Neural progenitor cell (in vitro differentiated cells): Measurements from ENCODE around the gene MEF2B. TPM values are rescaled to one million over a fixed set of nuclear protein-coding genes. Genes with fewer than 3 reads are reported as not detected.

Experiments used
- DNase-seq: peaks from one replicate; pipeline ENCODE4 v3.0.0-alpha.2; 2016; ENCODE audit warnings: low spot score
- H2AFZ ChIP-seq: fragments of 200-600 bp; sonication (generic); replicated peaks from 2 replicates; pipeline ENCODE4 v1.6.1; 2016; ENCODE audit warnings: antibody characterized with exemption
- H3F3A ChIP-seq: fragments of 200-600 bp; sonication (generic); 2 replicates; pipeline ENCODE4 v1.6.1; 2016; ENCODE audit warnings: antibody characterized with exemption, low read depth
- H3K27ac ChIP-seq: fragments of 200-600 bp; sonication (generic); 2 replicates; pipeline ENCODE4 v1.5.1; 2016; ENCODE audit warnings: mild to moderate bottlenecking
- H3K27me3 ChIP-seq: fragments of 200-600 bp; sonication (generic); 2 replicates; pipeline ENCODE4 v1.6.1; 2016; ENCODE audit warnings: mild to moderate bottlenecking, moderate library complexity
- H3K36me3 ChIP-seq: fragments of 200-600 bp; sonication (generic); 2 replicates; pipeline ENCODE4 v1.5.1; 2016
- H3K4me1 ChIP-seq: fragments of 200-600 bp; sonication (generic); 2 replicates; pipeline ENCODE4 v1.6.1; 2016; ENCODE audit warnings: mixed run types
- H3K4me2 ChIP-seq: fragments of 200-600 bp; sonication (generic); 2 replicates; pipeline ENCODE4 v1.6.1; 2016
- H3K4me3 ChIP-seq: fragments of 200-600 bp; sonication (generic); 2 replicates; pipeline ENCODE4 v1.5.1; 2016
- H3K79me2 ChIP-seq: fragments of 200-600 bp; sonication (generic); 2 replicates; pipeline ENCODE4 v1.6.1; 2016; ENCODE audit warnings: low read depth
- H3K9ac ChIP-seq: fragments of 200-600 bp; sonication (generic); 2 replicates; pipeline ENCODE4 v1.6.1; 2016
- H3K9me3 ChIP-seq: fragments of 200-600 bp; sonication (generic); 2 replicates; pipeline ENCODE4 v1.5.1; 2016; ENCODE audit warnings: low read depth
- H4K20me1 ChIP-seq: fragments of 200-600 bp; sonication (generic); 2 replicates; pipeline ENCODE4 v1.6.1; 2016; ENCODE audit warnings: low read depth
- H3K27ac Mint-ChIP-seq: 3 replicates; pipeline ENCODE4 v1.8.0; 2021; ENCODE audit warnings: mixed read lengths
- H3K27me3 Mint-ChIP-seq: 2 replicates; pipeline ENCODE4 v1.8.0; 2022; ENCODE audit warnings: low read depth, mild to moderate bottlenecking, inconsistent platforms, moderate library complexity, mixed read lengths; ENCODE audit not compliant: insufficient read depth
- H3K36me3 Mint-ChIP-seq: 3 replicates; pipeline ENCODE4 v1.8.0; 2021; ENCODE audit warnings: mixed read lengths
- H3K4me1 Mint-ChIP-seq: 3 replicates; pipeline ENCODE4 v1.8.0; 2021; ENCODE audit warnings: mixed read lengths
- H3K4me3 Mint-ChIP-seq: 3 replicates; pipeline ENCODE4 v1.8.0; 2021; ENCODE audit warnings: mild to moderate bottlenecking, moderate library complexity, mixed read lengths
- H3K9me3 Mint-ChIP-seq: 3 replicates; pipeline ENCODE4 v1.8.0; 2020; ENCODE audit warnings: mixed read lengths
- CTCF ChIP-seq: fragments of 200-600 bp; sonication (generic); IDR thresholded peaks from 2 replicates; pipeline ENCODE4 v1.5.1; 2017; ENCODE audit warnings: antibody characterized with exemption, mild to moderate bottlenecking
- EZH2 ChIP-seq: fragments of 200-600 bp; sonication (generic); IDR thresholded peaks from 2 replicates; pipeline ENCODE4 v1.6.1; 2017; ENCODE audit warnings: antibody characterized with exemption, mild to moderate bottlenecking, moderate library complexity
- EZH2phosphoT487 ChIP-seq: fragments of 200-600 bp; sonication (generic); IDR thresholded peaks from 2 replicates; pipeline ENCODE4 v1.6.1; 2017; ENCODE audit warnings: antibody characterized with exemption
- total RNA-seq: library from RNA; depleted of rRNA; stranded (reverse); fragments of >200 nt; gene quantifications from 2 replicates; pipeline ENCODE4 v1.2.3, GENCODE V29; 2015; ENCODE audit warnings: low replicate concordance

The MEF2B gene
- total RNA-seq, 1 donor from 2014 or later: not detected

- Histone ChIP-seq H3K79me2 (no peaks in the 10 kb centered on the region), H3F3A (peaks cover 6% of the 10 kb centered on the region), H3K4me3 (no peak overlapping the region), H3K9me3 (no peaks in the 10 kb centered on the region), H3K27ac (no peak overlapping the region), H3K27me3 (peaks cover 41% of the 10 kb centered on the region), H3K4me1 (no peaks in the 10 kb centered on the region), H4K20me1 (peaks cover 31% of the 10 kb centered on the region), H3K9ac (no peak overlapping the region), H2AFZ (no peak overlapping the region), H3K36me3 (no peaks in the 10 kb centered on the region), H3K4me2 (no peak overlapping the region)
- no peaks in the 10 kb centered on the region for H3K36me3 Mint-ChIP-seq
- no peak overlapping the region for H3K4me3 Mint-ChIP-seq
- peaks cover 16% of the 10 kb centered on the region for H3K4me1 Mint-ChIP-seq
- DNase-seq: no peak
- no peak for TF ChIP-seq EZH2
- no peak for TF ChIP-seq EZH2phosphoT487
- H3K27ac Mint-ChIP-seq: no peak overlapping the region
- H3K27me3 Mint-ChIP-seq: peaks cover 37% of the 10 kb centered on the region
- H3K9me3 Mint-ChIP-seq: no peaks in the 10 kb centered on the region
These were observed 45.7 kb upstream of the MEF2B start for GRCh38 chr19:19215792-19216191.

GRCh38 chr19:19214892-19215291, 44.8 kb upstream of the MEF2B start:
- Histone ChIP-seq H3K36me3 (no peaks in the 10 kb centered on the region), H3K4me2 (no peak overlapping the region), H3K9me3 (no peaks in the 10 kb centered on the region), H2AFZ (no peak overlapping the region), H3K4me3 (no peak overlapping the region), H3K79me2 (no peaks in the 10 kb centered on the region), H3K9ac (no peak overlapping the region), H3K27me3 (peaks cover 50% of the 10 kb centered on the region), H3F3A (peaks cover 6% of the 10 kb centered on the region), H3K27ac (no peak overlapping the region), H3K4me1 (no peaks in the 10 kb centered on the region), H4K20me1 (peaks cover 31% of the 10 kb centered on the region)
- Mint-ChIP-seq H3K9me3 (no peaks in the 10 kb centered on the region), H3K4me3 (peak overlapping the region; percentile 69), H3K4me1 (peaks cover 18% of the 10 kb centered on the region), H3K27me3 (peaks cover 44% of the 10 kb centered on the region), H3K27ac (no peak overlapping the region), H3K36me3 (no peaks in the 10 kb centered on the region)
- TF ChIP-seq EZH2phosphoT487 (no peak), CTCF (no peak), EZH2 (no peak)
- DNase-seq: peak; percentile 87

- H3K4me2 ChIP-seq: no peak overlapping the region
- H2AFZ ChIP-seq: no peak overlapping the region
- Mint-ChIP-seq H3K36me3 (no peaks in the 10 kb centered on the region), H3K27me3 (peaks cover 39% of the 10 kb centered on the region), H3K4me1 (peaks cover 18% of the 10 kb centered on the region), H3K4me3 (peak overlapping the region; percentile 69), H3K9me3 (no peaks in the 10 kb centered on the region), H3K27ac (no peak overlapping the region)
- H3K9ac ChIP-seq: no peak overlapping the region
- H4K20me1 ChIP-seq: peaks cover 31% of the 10 kb centered on the region
- H3K4me3 ChIP-seq: no peak overlapping the region
- H3K9me3 ChIP-seq: no peaks in the 10 kb centered on the region
- no peaks in the 10 kb centered on the region for H3K36me3 ChIP-seq
- TF ChIP-seq EZH2 (no peak), EZH2phosphoT487 (no peak), CTCF (no peak)
- H3K27ac ChIP-seq: no peak overlapping the region
- H3F3A ChIP-seq: peaks cover 6% of the 10 kb centered on the region
- H3K27me3 ChIP-seq: peaks cover 58% of the 10 kb centered on the region
- DNase-seq: peak; percentile 42
- no peaks in the 10 kb centered on the region for H3K79me2 ChIP-seq
- no peaks in the 10 kb centered on the region for H3K4me1 ChIP-seq
These were observed 44.1 kb upstream of the MEF2B start for GRCh38 chr19:19214159-19214490.

- H3K36me3 Mint-ChIP-seq: no peaks in the 10 kb centered on the region
- H3K27me3 Mint-ChIP-seq: peaks cover 39% of the 10 kb centered on the region
- H3F3A ChIP-seq: peaks cover 6% of the 10 kb centered on the region
These were observed 43.5 kb upstream of the MEF2B start for GRCh38 chr19:19213426-19214158.

More at GRCh38 chr19:19213426-19214158, 43.5 kb upstream of the MEF2B start:
- Histone ChIP-seq H3K79me2 (no peaks in the 10 kb centered on the region), H3K4me1 (no peaks in the 10 kb centered on the region), H3K27me3 (peaks cover 63% of the 10 kb centered on the region), H4K20me1 (peaks cover 31% of the 10 kb centered on the region), H3K4me2 (peak overlapping the region; percentile 79), H3K36me3 (no peaks in the 10 kb centered on the region), H3K27ac (no peak overlapping the region), H3K4me3 (no peak overlapping the region), H3K9me3 (no peaks in the 10 kb centered on the region), H2AFZ (no peak overlapping the region), H3K9ac (no peak overlapping the region)
- no peak for TF ChIP-seq EZH2phosphoT487
- no peak for TF ChIP-seq CTCF
- no peak for TF ChIP-seq EZH2
- H3K4me3 Mint-ChIP-seq: peak overlapping the region; percentile 61
- no peaks in the 10 kb centered on the region for H3K9me3 Mint-ChIP-seq
- no peak for DNase-seq
- no peak overlapping the region for H3K27ac Mint-ChIP-seq
- peaks cover 18% of the 10 kb centered on the region for H3K4me1 Mint-ChIP-seq
